Measurements from ENCODE around the gene TRPV5.
"Not testable (repeated sequence)": the region's sequence is repeated elsewhere in the genome, so short reads cannot be mapped to it uniquely, and the experiment has no call there.

DNA sequence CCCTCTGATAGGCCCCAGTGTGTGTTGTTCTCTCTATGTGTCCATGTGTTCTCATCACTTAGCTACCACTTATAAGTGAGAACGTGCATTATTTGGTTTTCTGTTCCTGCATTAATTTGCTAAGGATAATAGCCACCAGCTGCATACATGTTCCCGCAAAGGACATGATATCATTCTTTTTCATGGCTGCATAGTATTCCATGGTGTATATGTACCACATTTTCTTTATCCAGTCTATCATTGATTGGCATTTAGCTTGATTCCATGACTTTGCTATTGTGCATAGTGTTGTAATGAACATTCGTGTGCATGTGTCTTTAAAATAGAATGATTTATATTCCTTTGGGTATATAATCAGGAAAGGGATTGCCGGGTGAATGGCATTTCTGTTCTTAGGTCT lies 44.9 kb upstream of the TRPV5 start:
- TF ChIP-seq EZH2 (IDR thresholded peaks at IDR 0.05; ENCODE audit: insufficient read depth, poor library complexity, severe bottlenecking); EZH2phosphoT487 (IDR thresholded peaks at IDR 0.05; ENCODE audit: insufficient read depth, low read depth): not testable (repeated sequence)
